ENCODE results near the gene PCBP3. TPM values are rescaled to one million over a fixed set of nuclear protein-coding genes. Genes with fewer than 3 reads are reported as not detected.

The PCBP3 gene
- total and polyA plus RNA-seq, 10 of the 15 experiments (the other 5 are each of a cell fraction or from before 2014, with no cell fraction given), result 0.09 to 1.3 (median 0.46) TPM; not detected in 3

DNA sequence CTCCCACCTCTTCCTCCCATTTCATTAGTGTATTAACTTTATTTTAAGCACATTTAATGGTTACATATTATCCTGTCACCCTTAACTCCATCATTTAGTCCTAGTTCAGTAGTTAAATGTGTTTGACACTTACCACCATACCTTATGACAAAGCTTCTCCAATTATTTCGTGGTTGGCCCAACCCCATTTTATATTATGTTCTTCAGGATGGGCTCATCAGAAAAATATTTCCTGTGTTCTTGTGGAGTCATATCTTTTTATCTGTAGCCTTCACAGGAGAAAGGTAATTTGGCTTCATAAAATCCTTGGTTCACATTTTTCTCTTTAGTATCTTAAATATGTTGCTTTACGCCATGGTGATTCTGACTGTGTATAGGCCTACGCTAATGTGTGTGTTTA, 195.7 kb downstream of the PCBP3 start (continued):
- TF ChIP-seq, protein P1, sequence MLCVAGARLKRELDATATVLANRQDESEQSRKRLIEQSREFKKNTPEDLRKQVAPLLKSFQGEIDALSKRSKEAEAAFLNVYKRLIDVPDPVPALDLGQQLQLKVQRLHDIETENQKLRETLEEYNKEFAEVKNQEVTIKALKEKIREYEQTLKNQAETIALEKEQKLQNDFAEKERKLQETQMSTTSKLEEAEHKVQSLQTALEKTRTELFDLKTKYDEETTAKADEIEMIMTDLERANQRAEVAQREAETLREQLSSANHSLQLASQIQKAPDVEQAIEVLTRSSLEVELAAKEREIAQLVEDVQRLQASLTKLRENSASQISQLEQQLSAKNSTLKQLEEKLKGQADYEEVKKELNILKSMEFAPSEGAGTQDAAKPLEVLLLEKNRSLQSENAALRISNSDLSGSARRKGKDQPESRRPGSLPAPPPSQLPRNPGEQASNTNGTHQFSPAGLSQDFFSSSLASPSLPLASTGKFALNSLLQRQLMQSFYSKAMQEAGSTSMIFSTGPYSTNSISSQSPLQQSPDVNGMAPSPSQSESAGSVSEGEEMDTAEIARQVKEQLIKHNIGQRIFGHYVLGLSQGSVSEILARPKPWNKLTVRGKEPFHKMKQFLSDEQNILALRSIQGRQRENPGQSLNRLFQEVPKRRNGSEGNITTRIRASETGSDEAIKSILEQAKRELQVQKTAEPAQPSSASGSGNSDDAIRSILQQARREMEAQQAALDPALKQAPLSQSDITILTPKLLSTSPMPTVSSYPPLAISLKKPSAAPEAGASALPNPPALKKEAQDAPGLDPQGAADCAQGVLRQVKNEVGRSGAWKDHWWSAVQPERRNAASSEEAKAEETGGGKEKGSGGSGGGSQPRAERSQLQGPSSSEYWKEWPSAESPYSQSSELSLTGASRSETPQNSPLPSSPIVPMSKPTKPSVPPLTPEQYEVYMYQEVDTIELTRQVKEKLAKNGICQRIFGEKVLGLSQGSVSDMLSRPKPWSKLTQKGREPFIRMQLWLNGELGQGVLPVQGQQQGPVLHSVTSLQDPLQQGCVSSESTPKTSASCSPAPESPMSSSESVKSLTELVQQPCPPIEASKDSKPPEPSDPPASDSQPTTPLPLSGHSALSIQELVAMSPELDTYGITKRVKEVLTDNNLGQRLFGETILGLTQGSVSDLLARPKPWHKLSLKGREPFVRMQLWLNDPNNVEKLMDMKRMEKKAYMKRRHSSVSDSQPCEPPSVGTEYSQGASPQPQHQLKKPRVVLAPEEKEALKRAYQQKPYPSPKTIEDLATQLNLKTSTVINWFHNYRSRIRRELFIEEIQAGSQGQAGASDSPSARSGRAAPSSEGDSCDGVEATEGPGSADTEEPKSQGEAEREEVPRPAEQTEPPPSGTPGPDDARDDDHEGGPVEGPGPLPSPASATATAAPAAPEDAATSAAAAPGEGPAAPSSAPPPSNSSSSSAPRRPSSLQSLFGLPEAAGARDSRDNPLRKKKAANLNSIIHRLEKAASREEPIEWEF (IDR thresholded peaks at IDR 0.05; ENCODE audit: insufficient replicate concordance, low read depth, low read length), result no peak
- TF ChIP-seq SRF (IDR thresholded peaks at IDR 0.05; ENCODE audit: low read depth in 2 of 2, low read length in 2 of 2) (no peak), FOS (IDR thresholded peaks at IDR 0.05; ENCODE audit: borderline replicate concordance, extremely low read depth, insufficient read length) (no peak), SREBF1 (IDR thresholded peaks at IDR 0.05; ENCODE audit: low read length) (no peak), HCFC1 (IDR thresholded peaks at IDR 0.05; ENCODE audit: low read length) (no peak), CREM (IDR thresholded peaks at IDR 0.05; ENCODE audit: low read depth) (no peak), TCF12 (IDR thresholded peaks at IDR 0.05; ENCODE audit: low read depth, low read length) (no peak), EGR1 (IDR thresholded peaks at IDR 0.05; ENCODE audit: borderline replicate concordance in 1 of 2, low read depth in 2 of 2, low read length in 2 of 2) (no peak), TBL1XR1 (IDR thresholded peaks at IDR 0.05; ENCODE audit: low read depth, low read length) (no peak), ZNF274 (IDR thresholded peaks at IDR 0.05; ENCODE audit: insufficient read depth, insufficient read length) (no peak)
- TF ChIP-seq, protein P2, sequence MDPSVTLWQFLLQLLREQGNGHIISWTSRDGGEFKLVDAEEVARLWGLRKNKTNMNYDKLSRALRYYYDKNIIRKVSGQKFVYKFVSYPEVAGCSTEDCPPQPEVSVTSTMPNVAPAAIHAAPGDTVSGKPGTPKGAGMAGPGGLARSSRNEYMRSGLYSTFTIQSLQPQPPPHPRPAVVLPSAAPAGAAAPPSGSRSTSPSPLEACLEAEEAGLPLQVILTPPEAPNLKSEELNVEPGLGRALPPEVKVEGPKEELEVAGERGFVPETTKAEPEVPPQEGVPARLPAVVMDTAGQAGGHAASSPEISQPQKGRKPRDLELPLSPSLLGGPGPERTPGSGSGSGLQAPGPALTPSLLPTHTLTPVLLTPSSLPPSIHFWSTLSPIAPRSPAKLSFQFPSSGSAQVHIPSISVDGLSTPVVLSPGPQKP (IDR thresholded peaks at IDR 0.05; ENCODE audit: low read depth, low read length), result no peak

Measured in GM12878 (cell line).